GM19328 (cell line): ENCODE data around the gene OR7G3.
A peak's percentile ranks its signal among the peaks of the same experiment; 100 is the strongest.

Experiments
- ATAC-seq: cut with Tn5 transposase; IDR thresholded peaks from one replicate; pipeline ENCODE4 v1.9.1; 2021; ENCODE audit warnings: mild to moderate bottlenecking, moderate library complexity; ENCODE audit not compliant: unreplicated experiment

Gene OR7G3

GRCh38 chr19:9126900-9127405 lies at the start of gene OR7G3:
Gene OR7G3, minus strand, starts transcription at chr19:9126950. Its CDS starts 0 bp downstream, at chr19:9126950.
- no peak for ATAC-seq

GRCh38 chr19:9175326-9175725 lies 48.6 kb upstream of the OR7G3 start:
- ATAC-seq = no peak

GRCh38 chr19:9171393-9171991 lies 44.7 kb upstream of the OR7G3 start:
- no peak for ATAC-seq

- ATAC-seq = no peak
Observed at GRCh38 chr19:9166846-9167245, 40.1 kb upstream of the OR7G3 start.

GRCh38 chr19:9165261-9165660 lies 38.5 kb upstream of the OR7G3 start:
- no peak for ATAC-seq

GRCh38 chr19:9161427-9161826 lies 34.7 kb upstream of the OR7G3 start:
- no peak for ATAC-seq

GRCh38 chr19:9159891-9160290 lies 33.1 kb upstream of the OR7G3 start:
- ATAC-seq = no peak

GRCh38 chr19:9156304-9156703 lies 29.6 kb upstream of the OR7G3 start:
- ATAC-seq = no peak

GRCh38 chr19:9155591-9155990 lies 28.8 kb upstream of the OR7G3 start:
- ATAC-seq = no peak

GRCh38 chr19:9151367-9151766 lies 24.6 kb upstream of the OR7G3 start:
- ATAC-seq = no peak

- no peak for ATAC-seq
Observed at GRCh38 chr19:9150650-9151049, 23.9 kb upstream of the OR7G3 start.

GRCh38 chr19:9149997-9150396 lies 23.2 kb upstream of the OR7G3 start:
- ATAC-seq = no peak

GRCh38 chr19:9148697-9149096 lies 21.9 kb upstream of the OR7G3 start:
- ATAC-seq = no peak

GRCh38 chr19:9146882-9147281 lies 20.1 kb upstream of the OR7G3 start:
- ATAC-seq = no peak

GRCh38 chr19:9144920-9145319 lies 18.2 kb upstream of the OR7G3 start:
- no peak for ATAC-seq

GRCh38 chr19:9140159-9140874 lies 13.6 kb upstream of the OR7G3 start, which contains the start of gene ZNF317:
Gene ZNF317, plus strand, starts transcription at chr19:9140397. Its CDS starts 15,620 bp downstream, at chr19:9156017.
- ATAC-seq = peak; percentile 94

- no peak for ATAC-seq
Observed at GRCh38 chr19:9139609-9140158, 12.9 kb upstream of the OR7G3 start.

GRCh38 chr19:9132422-9132821 lies 5.7 kb upstream of the OR7G3 start:
- ATAC-seq = no peak

- no peak for ATAC-seq
Observed at GRCh38 chr19:9130965-9131364, 4.2 kb upstream of the OR7G3 start.

- ATAC-seq = no peak
Observed at GRCh38 chr19:9128171-9128570, 1.4 kb upstream of the OR7G3 start.

- ATAC-seq = no peak
Observed at GRCh38 chr19:9116547-9116946, 10.2 kb downstream of the OR7G3 start.

GRCh38 chr19:9115307-9115813 lies 11.4 kb downstream of the OR7G3 start, which contains the start of gene OR7G1:
Gene OR7G1, minus strand, starts transcription at chr19:9115763. Its CDS starts 0 bp downstream, at chr19:9115763.
- no peak for ATAC-seq
